Lower leg skin (tissue), 4 donors: Measurements from ENCODE around the gene MAST4. TPM values are rescaled to one million over a fixed set of nuclear protein-coding genes. Genes with fewer than 3 reads are reported as not detected.

Source experiments
- DNase-seq, 2 donors: peaks; one replicate each; pipeline ENCODE4 v3.0.0-alpha.2; 2019; ENCODE audit warnings: low spot score in 2 of 2
- H3K4me3 ChIP-seq: fragments of 200-600 bp; sonication (generic); 2 replicates; pipeline ENCODE4 v1.5.1; 2017; ENCODE audit warnings: mild to moderate bottlenecking, low read depth; ENCODE audit not compliant: poor library complexity, severe bottlenecking
- POLR2A ChIP-seq, 2 donors: fragments of 450-650 bp; IDR thresholded peaks; one replicate each; pipeline ENCODE4 v1.6.1; 2016 to 2017; ENCODE audit warnings: antibody characterized with exemption in 2 of 2, mild to moderate bottlenecking in 1 of 2, moderate library complexity in 1 of 2
- WGBS, 2 donors: methylation state at CpG; one replicate each; pipeline ENCODE4 v1.1.5; 2018; 5-methylcytosine and 5-hydroxymethylcytosine counted together
- intact Hi-C: fragments of 100-400 bp; cut with DNase I; formaldehyde crosslinking; loops from one replicate; pipeline ENCODE4 v1.15.0; 2023; ENCODE audit warnings: low total_unique reads
- total RNA-seq, 4 donors: library from RNA; depleted of rRNA; stranded (reverse); fragments of >200 nt; gene quantifications; one replicate each; pipeline ENCODE4 v1.1.0, GENCODE V29; 2016
- TF ChIP-seq, protein P1 (sequence below), 3 donors: fragments of 450-650 bp; IDR thresholded peaks; one replicate each; pipeline ENCODE4 v1.5.1; 2016; ENCODE audit warnings: antibody characterized with exemption in 3 of 3, mild to moderate bottlenecking in 3 of 3, moderate library complexity in 2 of 3

Gene MAST4
- total RNA-seq, 4 donors from 2014 or later, result 49.0 to 109 (median 55.5) TPM

DNA sequence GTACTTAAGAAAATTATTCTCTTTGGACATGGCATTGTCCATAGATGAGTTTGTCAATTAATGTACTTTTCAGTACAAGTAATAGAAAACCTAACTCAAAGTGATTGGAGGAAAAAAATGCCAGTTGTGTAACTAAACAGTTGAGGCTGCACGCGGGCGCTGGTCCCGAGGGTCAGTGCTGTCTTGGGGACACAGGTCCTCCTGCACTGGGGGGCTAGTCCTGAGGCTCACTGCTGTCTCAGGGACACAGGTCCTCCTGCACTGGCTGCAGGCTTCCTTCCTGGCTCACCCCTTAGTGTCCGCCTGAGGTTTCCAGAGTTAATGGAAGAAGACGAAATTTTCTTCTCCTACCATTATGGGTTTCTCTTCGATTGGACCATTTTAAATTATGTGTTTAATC is 319.3 kb downstream of the MAST4 start:
- WGBS, 2 donors, result 84 to 87% methylated on average over 7 of the region's 7 CpGs
- H3K4me3 ChIP-seq, result no peak overlapping the region
- TF ChIP-seq, protein P1, sequence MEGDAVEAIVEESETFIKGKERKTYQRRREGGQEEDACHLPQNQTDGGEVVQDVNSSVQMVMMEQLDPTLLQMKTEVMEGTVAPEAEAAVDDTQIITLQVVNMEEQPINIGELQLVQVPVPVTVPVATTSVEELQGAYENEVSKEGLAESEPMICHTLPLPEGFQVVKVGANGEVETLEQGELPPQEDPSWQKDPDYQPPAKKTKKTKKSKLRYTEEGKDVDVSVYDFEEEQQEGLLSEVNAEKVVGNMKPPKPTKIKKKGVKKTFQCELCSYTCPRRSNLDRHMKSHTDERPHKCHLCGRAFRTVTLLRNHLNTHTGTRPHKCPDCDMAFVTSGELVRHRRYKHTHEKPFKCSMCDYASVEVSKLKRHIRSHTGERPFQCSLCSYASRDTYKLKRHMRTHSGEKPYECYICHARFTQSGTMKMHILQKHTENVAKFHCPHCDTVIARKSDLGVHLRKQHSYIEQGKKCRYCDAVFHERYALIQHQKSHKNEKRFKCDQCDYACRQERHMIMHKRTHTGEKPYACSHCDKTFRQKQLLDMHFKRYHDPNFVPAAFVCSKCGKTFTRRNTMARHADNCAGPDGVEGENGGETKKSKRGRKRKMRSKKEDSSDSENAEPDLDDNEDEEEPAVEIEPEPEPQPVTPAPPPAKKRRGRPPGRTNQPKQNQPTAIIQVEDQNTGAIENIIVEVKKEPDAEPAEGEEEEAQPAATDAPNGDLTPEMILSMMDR (IDR thresholded peaks at IDR 0.05), result no peak
- no peak for TF ChIP-seq POLR2A (IDR thresholded peaks at IDR 0.05)
- no peak for DNase-seq
- intact Hi-C loops, result no loop called here

DNA sequence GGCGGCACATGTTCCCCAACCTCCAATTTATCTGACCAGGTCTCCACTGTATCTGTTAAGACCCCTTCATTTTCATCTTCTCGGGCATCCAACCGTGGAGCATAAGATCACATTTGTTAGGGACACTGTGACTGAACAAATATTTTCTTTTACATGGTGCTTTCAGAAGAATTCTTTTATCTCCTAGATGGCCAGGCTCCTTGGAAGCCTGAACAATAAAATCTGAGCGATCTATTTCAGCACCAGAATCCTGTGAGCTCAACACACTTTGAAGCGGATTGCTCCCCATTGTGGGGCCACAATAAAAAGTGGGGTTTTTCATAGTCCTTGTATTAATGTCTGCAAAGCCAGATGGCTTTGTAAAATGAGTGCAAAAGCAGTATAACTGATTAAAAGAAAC is 326.7 kb downstream of the MAST4 start:
- no peak for TF ChIP-seq POLR2A (IDR thresholded peaks at IDR 0.05)
- TF ChIP-seq, protein P1 (IDR thresholded peaks at IDR 0.05), result no peak
- 84 to 90% methylated on average over 5 of the region's 5 CpGs for WGBS, 2 donors
- no peak overlapping the region for H3K4me3 ChIP-seq
- intact Hi-C loops, result no loop called here
- no peak for DNase-seq

DNA sequence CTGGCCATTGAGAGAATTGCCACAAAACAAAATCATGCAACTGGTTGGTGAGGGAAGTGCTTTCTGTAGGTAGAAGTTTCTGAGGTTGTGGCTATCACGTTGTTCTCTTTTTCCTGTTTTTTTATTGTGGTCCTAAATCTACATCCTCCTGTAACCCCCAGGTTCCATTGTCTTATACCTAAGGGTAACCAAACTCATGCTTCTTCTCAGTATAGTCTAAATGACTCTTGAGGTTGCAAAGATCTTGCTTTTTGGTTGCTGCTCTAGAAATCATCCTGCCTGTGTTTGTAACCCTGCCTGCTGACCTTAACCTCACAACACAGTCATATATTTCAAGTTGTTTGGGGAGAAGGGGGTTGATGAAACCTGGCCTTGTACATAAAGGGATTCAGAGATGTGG is 327.3 kb downstream of the MAST4 start:
- intact Hi-C loops, result no loop called here

DNA sequence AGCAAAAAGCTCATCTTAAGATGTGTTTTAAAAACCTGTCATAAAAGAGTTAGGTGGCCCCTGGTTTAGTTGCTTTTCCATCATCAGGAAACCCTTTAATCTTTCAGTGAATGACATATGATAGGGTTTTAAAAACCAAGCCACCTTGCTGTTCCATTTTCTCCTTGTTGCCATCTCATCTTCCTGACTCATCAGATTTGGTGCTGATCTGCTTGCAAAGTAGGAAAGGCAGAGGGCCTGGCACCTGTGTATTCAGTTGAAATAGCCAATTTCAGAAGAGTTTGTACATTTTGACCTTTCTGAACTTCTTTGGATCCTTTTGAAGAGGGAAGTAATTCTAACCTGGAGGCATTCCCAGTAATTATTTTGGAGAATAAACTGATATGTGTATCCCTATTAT is 327.7 kb downstream of the MAST4 start:
- no peak for TF ChIP-seq POLR2A (IDR thresholded peaks at IDR 0.05)
- TF ChIP-seq, protein P1 (IDR thresholded peaks at IDR 0.05), result no peak
- no peak overlapping the region for H3K4me3 ChIP-seq
- DNase-seq, result no peak
- intact Hi-C loops, result no loop called here

More for the DNA sequence above, 327.3 kb downstream of the MAST4 start:
- WGBS, 2 donors, result 61 to 62% methylated on average over 1 of the region's 1 CpG
- TF ChIP-seq, protein P1 (IDR thresholded peaks at IDR 0.05), result no peak
- TF ChIP-seq POLR2A (IDR thresholded peaks at IDR 0.05), result no peak
- no peak for DNase-seq
- H3K4me3 ChIP-seq, result no peak overlapping the region

DNA sequence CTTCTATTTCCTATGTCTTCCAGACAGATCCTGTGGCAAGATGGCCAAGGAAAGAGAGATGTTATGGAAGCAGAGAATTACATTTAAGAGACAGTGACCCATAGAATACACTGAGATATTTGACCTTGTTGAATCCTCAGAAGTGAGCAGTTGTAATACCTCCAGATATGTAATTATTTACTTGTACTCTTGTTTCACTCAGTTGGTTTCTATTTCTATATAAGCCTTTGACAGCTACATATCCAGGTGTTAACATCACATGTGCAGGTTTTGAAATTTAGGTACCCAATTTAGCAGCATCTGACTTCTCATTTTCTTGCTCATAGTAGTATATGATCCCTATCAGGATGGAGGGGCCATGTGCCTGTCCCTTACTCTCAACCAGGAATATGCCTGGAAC is 330.9 kb downstream of the MAST4 start:
- intact Hi-C loops, result no loop called here
- DNase-seq, result no peak
- no peak overlapping the region for H3K4me3 ChIP-seq
- no peak for TF ChIP-seq POLR2A (IDR thresholded peaks at IDR 0.05)
- TF ChIP-seq, protein P1 (IDR thresholded peaks at IDR 0.05), result no peak

DNA sequence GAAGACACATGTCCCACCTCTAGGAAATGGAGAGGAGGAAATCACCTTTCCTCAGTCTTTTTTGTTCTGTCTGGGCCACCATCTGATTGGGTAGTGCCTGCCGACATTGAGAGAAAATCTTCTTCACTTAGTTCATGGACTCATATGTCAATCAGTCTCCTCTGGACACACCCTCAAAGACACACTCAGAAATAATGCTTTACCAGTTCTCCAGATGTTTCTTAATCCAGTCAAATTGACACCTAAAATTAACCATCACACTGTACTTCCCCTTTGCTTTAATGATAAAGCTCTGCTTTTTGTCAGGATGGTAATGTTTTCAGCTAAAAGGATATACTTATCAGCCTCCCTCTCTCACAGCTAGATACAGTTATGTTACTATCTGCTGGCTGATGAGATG is 333.1 kb downstream of the MAST4 start:
- DNase-seq, result no peak
- no peak overlapping the region for H3K4me3 ChIP-seq
- 86 to 91% methylated on average over 1 of the region's 1 CpG for WGBS, 2 donors
- no peak for TF ChIP-seq POLR2A (IDR thresholded peaks at IDR 0.05)
- TF ChIP-seq, protein P1 (IDR thresholded peaks at IDR 0.05), result no peak
- intact Hi-C loops, result no loop called here
